SK-N-SH treated with all-trans-retinoic acid at 6 μM for 48 hours (cell line): ENCODE measurements around the gene ZBTB12.
"Not testable (repeated sequence)": the region's sequence is repeated elsewhere in the genome, so short reads cannot be mapped to it uniquely, and the experiment has no call there.

Experiments
- ATAC-seq: fragments of 200-7000 bp; cut with Tn5 transposase; 3 replicates; pipeline ENCODE4 v1.9.1; 2020; ENCODE audit warnings: mild to moderate bottlenecking, moderate library complexity
- ARNTL ChIP-seq: fragments of 450-650 bp; formaldehyde crosslinking; IDR thresholded peaks from 2 replicates; pipeline ENCODE4 v1.5.0; 2020; ENCODE audit warnings: low read depth, mild to moderate bottlenecking, moderate library complexity, borderline replicate concordance
- BACH2 ChIP-seq: fragments of 250-450 bp; sonication (Bioruptor Pico); IDR thresholded peaks from 2 replicates; pipeline ENCODE4 v1.9.0; 2021; ENCODE audit warnings: mild to moderate bottlenecking, borderline replicate concordance
- CREB5 ChIP-seq: fragments of 250-450 bp; sonication (Bioruptor Pico); IDR thresholded peaks from 2 replicates; pipeline ENCODE4 v1.5.1; 2020; ENCODE audit warnings: low read depth, mild to moderate bottlenecking, moderate library complexity
- CSDC2 ChIP-seq: fragments of 250-450 bp; sonication (Bioruptor Pico); IDR thresholded peaks from 2 replicates; pipeline ENCODE4 v1.5.0; 2020; ENCODE audit warnings: mild to moderate bottlenecking, moderate library complexity
- CSRNP3 ChIP-seq: fragments of 250-450 bp; sonication (Bioruptor Pico); IDR thresholded peaks from 2 replicates; pipeline ENCODE4 v1.5.1; 2021; ENCODE audit warnings: mild to moderate bottlenecking, moderate library complexity
- ESRRG ChIP-seq: fragments of 250-450 bp; sonication (Bioruptor Pico); IDR thresholded peaks from 2 replicates; pipeline ENCODE4 v1.6.1; 2021; ENCODE audit warnings: mild to moderate bottlenecking
- GLIS3 ChIP-seq: fragments of 250-450 bp; sonication (Bioruptor Pico); IDR thresholded peaks from 2 replicates; pipeline ENCODE4 v1.5.0; 2020; ENCODE audit warnings: mild to moderate bottlenecking, moderate library complexity
- ISL1 ChIP-seq: fragments of 250-450 bp; sonication (Bioruptor Pico); IDR thresholded peaks from 2 replicates; pipeline ENCODE4 v2.1.2; 2022; ENCODE audit warnings: mild to moderate bottlenecking, moderate library complexity
- OSR1 ChIP-seq: fragments of 250-450 bp; sonication (Bioruptor Pico); IDR thresholded peaks from 2 replicates; pipeline ENCODE4 v1.8.0; 2022; ENCODE audit warnings: moderate library complexity, mild to moderate bottlenecking, inconsistent platforms
- PATZ1 ChIP-seq: fragments of 250-450 bp; sonication (Bioruptor Pico); IDR thresholded peaks from 2 replicates; pipeline ENCODE4 v1.8.0; 2020; ENCODE audit warnings: mild to moderate bottlenecking, moderate library complexity, borderline replicate concordance
- POU6F1 ChIP-seq: fragments of 250-450 bp; sonication (Bioruptor Pico); IDR thresholded peaks from 2 replicates; pipeline ENCODE4 v1.8.0; 2021; ENCODE audit warnings: low read depth, mild to moderate bottlenecking, moderate library complexity, borderline replicate concordance
- SNAI2 ChIP-seq: fragments of 250-450 bp; sonication (Bioruptor Pico); IDR thresholded peaks from 2 replicates; pipeline ENCODE4 v1.5.0; 2020; ENCODE audit warnings: mild to moderate bottlenecking, moderate library complexity
- TCF4 ChIP-seq: fragments of 250-450 bp; sonication (Bioruptor Pico); IDR thresholded peaks from 2 replicates; pipeline ENCODE4 v1.8.0; 2021; ENCODE audit warnings: mild to moderate bottlenecking, moderate library complexity, borderline replicate concordance
- TOX ChIP-seq: fragments of 250-450 bp; sonication (Bioruptor Pico); IDR thresholded peaks from 2 replicates; pipeline ENCODE4 v1.8.0; 2021; ENCODE audit warnings: mild to moderate bottlenecking, moderate library complexity, borderline replicate concordance
- TSHZ2 ChIP-seq: fragments of 250-450 bp; sonication (Bioruptor Pico); IDR thresholded peaks from 2 replicates; pipeline ENCODE4 v1.5.0; 2020; ENCODE audit warnings: mild to moderate bottlenecking, moderate library complexity
- ZC3H10 ChIP-seq: fragments of 250-450 bp; sonication (Bioruptor Pico); IDR thresholded peaks from 2 replicates; pipeline ENCODE4 v1.5.1; 2021; ENCODE audit warnings: mild to moderate bottlenecking, moderate library complexity
- ZFP3 ChIP-seq: fragments of 250-450 bp; sonication (Bioruptor Pico); IDR thresholded peaks from 2 replicates; pipeline ENCODE4 v1.5.0; 2020; ENCODE audit warnings: mild to moderate bottlenecking, moderate library complexity
- ZFP30 ChIP-seq: fragments of 450-650 bp; formaldehyde crosslinking; IDR thresholded peaks from 2 replicates; pipeline ENCODE4 v1.5.0; 2022; ENCODE audit warnings: mild to moderate bottlenecking, moderate library complexity
- ZNF565 ChIP-seq: fragments of 450-650 bp; formaldehyde crosslinking; conservative IDR thresholded peaks from 2 replicates; pipeline ENCODE4 v1.5.0; 2020; ENCODE audit warnings: low read depth, mild to moderate bottlenecking, moderate library complexity
- ZNF70 ChIP-seq: fragments of 450-650 bp; formaldehyde crosslinking; IDR thresholded peaks from 2 replicates; pipeline ENCODE4 v1.5.0; 2020; ENCODE audit warnings: mild to moderate bottlenecking, moderate library complexity
- ZNF8 ChIP-seq: fragments of 450-650 bp; formaldehyde crosslinking; IDR thresholded peaks from 2 replicates; pipeline ENCODE4 v1.5.0; 2020; ENCODE audit warnings: mild to moderate bottlenecking, moderate library complexity

ZBTB12 gene

GRCh38 chr6:31858707-31859106 is 43.2 kb downstream of the ZBTB12 start:
- TF ChIP-seq CSDC2 (CRISPR knock-in tag) (no peak), TCF4 (no peak), ISL1 (CRISPR knock-in tag) (no peak), PATZ1 (no peak), ZFP3 (CRISPR knock-in tag) (no peak), BACH2 (CRISPR knock-in tag) (no peak), ARNTL (CRISPR knock-in tag) (no peak), ESRRG (no peak), CREB5 (CRISPR knock-in tag) (no peak), ZNF70 (no peak), ZFP30 (CRISPR knock-in tag) (no peak), ZNF8 (no peak), ZNF565 (CRISPR knock-in tag) (no peak), OSR1 (CRISPR knock-in tag) (no peak), SNAI2 (no peak), TSHZ2 (CRISPR knock-in tag) (no peak), ZC3H10 (CRISPR knock-in tag) (no peak), TOX (CRISPR knock-in tag) (no peak), POU6F1 (no peak), GLIS3 (CRISPR knock-in tag) (no peak)
- TF ChIP-seq, all 23 proteins: peak for 0
- no peak for ATAC-seq

- ATAC-seq, result not testable (repeated sequence)
These were observed 44.1 kb downstream of the ZBTB12 start for GRCh38 chr6:31857774-31858173.

- not testable (repeated sequence) for ATAC-seq
These were observed 49.7 kb downstream of the ZBTB12 start for GRCh38 chr6:31851980-31852718.

GRCh38 chr6:31851485-31851832 is 50.4 kb downstream of the ZBTB12 start:
- peak; percentile 31; the same call in 1 of the 3 replicates for ATAC-seq
- TF ChIP-seq OSR1 (CRISPR knock-in tag), result no peak
- TF ChIP-seq GLIS3 (CRISPR knock-in tag), result no peak
- TF ChIP-seq CSRNP3, result no peak
- no peak for TF ChIP-seq CSDC2 (CRISPR knock-in tag)
- no peak for TF ChIP-seq TSHZ2 (CRISPR knock-in tag)
- TF ChIP-seq PATZ1, result no peak
- no peak for TF ChIP-seq ZC3H10 (CRISPR knock-in tag)
- no peak for TF ChIP-seq ESRRG
- TF ChIP-seq BACH2 (CRISPR knock-in tag), result no peak
- no peak for TF ChIP-seq ZNF565 (CRISPR knock-in tag)
- no peak for TF ChIP-seq ISL1 (CRISPR knock-in tag)
